ENCODE data around the gene GSC2. TPM values are rescaled to one million over a fixed set of nuclear protein-coding genes. Genes with fewer than 3 reads are reported as not detected.

The GSC2 gene
- total RNA-seq, 4 donors from 2014 or later: not detected

- no peak for TF ChIP-seq CTCF (IDR thresholded peaks at IDR 0.05; ENCODE audit: low read depth)
Observed at GRCh38 chr22:19180740-19181410, 30.8 kb upstream of the GSC2 start.

GRCh38 chr22:19180234-19180633 lies 30.1 kb upstream of the GSC2 start:
- TF ChIP-seq CTCF (IDR thresholded peaks at IDR 0.05; ENCODE audit: low read depth): no peak

GRCh38 chr22:19179497-19180048 lies 29.5 kb upstream of the GSC2 start:
- TF ChIP-seq CTCF (IDR thresholded peaks at IDR 0.05; ENCODE audit: low read depth): no peak

- TF ChIP-seq CTCF (IDR thresholded peaks at IDR 0.05; ENCODE audit: low read depth): no peak
Observed at GRCh38 chr22:19178657-19179496, 28.8 kb upstream of the GSC2 start, which contains the start of gene SLC25A1. TSS of gene SLC25A1 (minus strand) at chr22:19178736. CDS start at chr22:19178673, 63 bp downstream.

- no peak for TF ChIP-seq CTCF (IDR thresholded peaks at IDR 0.05; ENCODE audit: low read depth)
Observed at GRCh38 chr22:19178065-19178656, 28.1 kb upstream of the GSC2 start.

- no peak for TF ChIP-seq CTCF (IDR thresholded peaks at IDR 0.05; ENCODE audit: low read depth)
Observed at GRCh38 chr22:19177164-19178064, 27.3 kb upstream of the GSC2 start.
